ENCODE measurements around the gene PRKAR1B.
"Not testable (repeated sequence)": the region's sequence is repeated elsewhere in the genome, so short reads cannot be mapped to it uniquely, and the experiment has no call there.

Gene PRKAR1B

GRCh38 chr7:556837-557557 lies 170.1 kb downstream of the PRKAR1B start:
- no peak for DNase-seq (ENCODE audit: low read depth, low spot score)

GRCh38 chr7:556291-556826 lies 170.7 kb downstream of the PRKAR1B start:
- no peak for DNase-seq (ENCODE audit: low read depth, low spot score)

DNA sequence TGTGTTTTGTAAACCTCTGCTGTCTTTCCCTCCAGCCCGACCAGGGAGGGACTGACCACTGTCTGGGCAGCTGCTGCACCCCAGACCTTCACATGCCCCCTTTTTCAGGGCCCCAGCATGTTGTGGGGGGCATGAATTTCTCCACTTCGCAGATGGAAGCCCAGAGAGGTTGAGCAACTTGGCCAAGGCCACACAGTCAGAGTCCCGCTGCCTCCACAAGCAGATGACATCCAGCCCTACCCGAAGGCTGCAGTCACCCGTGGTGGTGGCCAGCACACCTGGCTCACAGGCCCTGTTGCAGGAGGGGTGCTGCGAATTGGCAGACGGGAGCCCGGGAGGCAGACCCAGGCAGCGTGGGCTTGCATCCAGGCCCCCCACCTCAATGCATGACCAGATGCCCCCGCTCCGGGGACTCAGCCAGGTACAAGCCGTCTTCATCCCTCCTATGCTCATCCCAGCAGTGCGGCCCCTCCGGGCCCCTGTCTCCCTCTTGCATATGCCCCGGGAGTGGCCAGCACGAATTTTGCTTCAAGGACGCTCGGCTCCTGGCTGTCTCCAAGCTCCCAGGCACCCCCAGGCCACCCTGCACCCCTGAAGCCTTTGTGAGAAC lies 171.4 kb downstream of the PRKAR1B start:
- no peak for DNase-seq (ENCODE audit: low read depth, low spot score)

- no peak for DNase-seq (ENCODE audit: low read depth, low spot score)
Measured at GRCh38 chr7:553636-554111, 173.4 kb downstream of the PRKAR1B start.

- DNase-seq (ENCODE audit: low read depth, low spot score): no peak
Measured at GRCh38 chr7:552868-553635, 174.0 kb downstream of the PRKAR1B start.

DNA sequence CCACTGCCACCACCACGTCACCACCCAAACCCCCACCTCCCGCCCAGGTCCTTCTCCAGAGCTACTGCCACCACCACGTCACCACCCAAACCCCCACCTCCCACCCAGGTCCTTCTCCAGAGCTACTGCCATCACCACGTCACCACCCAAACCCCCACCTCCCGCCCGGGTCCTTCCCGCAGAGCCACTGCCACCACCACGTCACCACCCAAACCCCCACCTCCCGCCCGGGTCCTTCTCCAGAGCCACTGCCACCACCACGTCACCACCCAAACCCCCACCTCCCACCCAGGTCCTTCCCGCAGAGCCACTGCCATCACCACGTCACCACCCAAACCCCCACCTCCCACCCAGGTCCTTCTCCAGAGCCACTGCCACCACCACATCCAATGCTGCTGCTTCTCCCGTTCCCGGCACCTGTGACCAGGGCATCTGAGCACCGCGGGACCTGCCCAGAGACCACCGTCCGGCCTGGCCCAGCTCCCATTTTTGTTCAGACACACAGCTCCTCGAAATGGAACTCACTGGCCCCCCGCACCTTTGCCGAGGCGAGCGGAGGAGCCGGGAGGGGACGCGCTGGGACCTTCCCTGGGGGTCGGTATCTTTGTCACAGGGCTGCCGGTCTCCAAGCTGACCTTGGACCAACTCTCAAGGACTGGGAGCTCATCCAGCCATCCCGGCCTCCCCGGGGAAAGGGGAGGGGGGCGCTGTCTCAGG lies 174.8 kb downstream of the PRKAR1B start:
- not testable (repeated sequence) for DNase-seq (ENCODE audit: low read depth, low spot score)

DNA sequence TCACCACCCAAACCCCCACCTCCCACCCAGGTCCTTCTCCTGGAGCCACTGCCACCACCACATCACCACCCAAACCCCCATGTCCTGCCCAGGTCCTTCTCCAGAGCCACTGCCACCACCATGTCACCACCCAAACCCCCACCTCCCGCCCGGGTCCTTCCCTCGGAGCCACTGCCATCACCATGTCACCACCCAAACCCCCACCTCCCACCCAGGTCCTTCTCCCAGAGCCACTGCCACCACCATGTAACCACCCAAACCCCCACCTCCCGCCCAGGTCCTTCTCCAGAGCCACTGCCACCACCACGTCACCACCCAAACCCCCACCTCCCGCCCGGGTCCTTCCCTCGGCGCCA lies 175.5 kb downstream of the PRKAR1B start:
- DNase-seq (ENCODE audit: low read depth, low spot score): not testable (repeated sequence)

DNA sequence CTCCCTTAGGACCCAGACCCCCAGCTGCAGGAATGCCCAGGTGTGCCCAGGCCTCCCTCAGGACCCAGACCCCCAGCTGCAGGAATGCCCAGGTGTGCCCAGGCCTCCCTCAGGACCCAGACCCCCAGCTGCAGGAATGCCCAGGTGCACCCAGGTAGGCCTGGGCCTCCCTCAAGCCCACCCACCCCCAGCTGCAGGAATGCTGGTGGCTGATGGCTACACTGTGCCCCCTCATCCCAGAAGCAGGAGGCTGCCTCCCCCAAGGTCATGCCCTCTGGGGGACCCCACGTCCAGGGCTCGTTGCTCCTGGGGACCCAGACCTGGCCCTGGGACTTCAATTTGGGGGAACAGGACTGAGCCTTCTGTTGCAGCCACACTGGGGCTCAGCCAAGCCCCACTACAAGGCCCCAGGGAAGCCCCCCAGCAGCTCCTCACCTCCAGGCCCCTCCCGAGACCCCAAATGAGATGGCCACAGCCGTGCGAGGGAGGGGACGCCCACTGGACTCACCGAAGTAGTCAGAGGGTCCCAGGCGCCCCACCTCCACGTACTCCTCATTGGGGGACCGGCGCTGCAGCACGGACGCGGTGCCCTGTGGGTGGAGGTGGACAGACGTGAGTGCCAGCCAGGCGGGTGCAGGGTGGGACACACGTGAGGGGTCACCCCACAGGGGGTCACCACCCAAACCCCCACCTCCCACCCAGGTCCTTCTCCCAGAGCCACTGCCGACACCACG lies 176.0 kb downstream of the PRKAR1B start:
- no peak for DNase-seq (ENCODE audit: low read depth, low spot score)

- DNase-seq (ENCODE audit: low read depth, low spot score): no peak
Measured at GRCh38 chr7:549891-550625, 177.0 kb downstream of the PRKAR1B start.

DNA sequence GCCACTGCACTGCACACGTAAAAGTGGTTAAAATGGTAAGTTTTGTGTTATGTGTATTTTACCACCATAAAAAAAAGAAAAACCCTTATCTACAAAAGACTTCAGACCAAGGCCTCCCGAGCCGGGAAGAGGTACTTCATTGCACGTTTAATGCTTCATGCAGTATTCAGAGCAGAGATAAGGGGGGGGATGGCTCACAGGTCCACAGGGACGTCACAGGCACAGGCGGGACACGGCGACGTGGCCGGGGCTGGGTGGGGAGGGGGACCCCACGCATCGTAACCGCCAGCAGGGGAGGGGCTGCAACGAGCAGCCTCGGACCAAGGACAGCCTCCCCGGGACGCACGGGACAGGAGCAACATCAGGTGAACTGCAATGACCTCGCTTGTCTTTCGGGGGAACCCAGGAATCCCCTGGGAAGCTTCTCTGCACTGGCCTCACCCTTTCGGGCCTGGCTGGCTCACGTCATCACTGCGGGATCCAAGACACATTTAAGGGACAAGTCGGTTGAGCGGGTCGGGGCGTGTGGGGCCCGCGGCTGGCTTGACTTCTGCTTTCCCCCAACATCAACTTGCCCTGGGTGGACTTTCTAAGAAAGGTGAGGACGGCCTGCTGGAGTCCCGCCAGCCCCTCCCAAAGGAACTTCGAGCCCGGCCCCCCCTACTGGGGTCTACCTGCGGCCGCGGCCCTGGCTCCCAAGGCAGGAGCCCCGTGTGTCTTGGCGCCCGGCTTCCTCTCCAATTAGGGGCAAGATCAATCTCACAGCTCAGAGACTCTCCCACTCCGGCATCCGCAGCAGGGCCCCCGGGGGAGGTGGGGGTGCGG lies 177.8 kb downstream of the PRKAR1B start:
- DNase-seq (ENCODE audit: low read depth, low spot score): no peak

GRCh38 chr7:548401-548800 lies 178.7 kb downstream of the PRKAR1B start:
- DNase-seq (ENCODE audit: low read depth, low spot score): no peak

- no peak for DNase-seq (ENCODE audit: low read depth, low spot score)
Measured at GRCh38 chr7:545470-545869, 181.6 kb downstream of the PRKAR1B start.

- DNase-seq (ENCODE audit: low read depth, low spot score): no peak
Measured at GRCh38 chr7:544338-545221, 182.5 kb downstream of the PRKAR1B start.

GRCh38 chr7:543501-544337 lies 183.4 kb downstream of the PRKAR1B start:
- no peak for DNase-seq (ENCODE audit: low read depth, low spot score)

GRCh38 chr7:542713-543500 lies 184.2 kb downstream of the PRKAR1B start:
- DNase-seq (ENCODE audit: low read depth, low spot score): no peak

- no peak for DNase-seq (ENCODE audit: low read depth, low spot score)
Measured at GRCh38 chr7:542131-542712, 184.9 kb downstream of the PRKAR1B start.
